ENCODE results near the gene ITPKA. TPM values are rescaled to one million over a fixed set of nuclear protein-coding genes. Genes with fewer than 3 reads are reported as not detected.
"Not testable (repeated sequence)": the region's sequence is repeated elsewhere in the genome, so short reads cannot be mapped to it uniquely, and the experiment has no call there.

Gene ITPKA
- total and polyA plus RNA-seq, 2 experiments from 2014 or later: 0.14 to 0.43 TPM

- WGBS, 2 experiments (ENCODE audit: low coverage in 1 of 2, low lambda C conversion rate in 2 of 2, missing lambda C conversion rate in 2 of 2): 90 to 93% methylated on average over 8 of the region's 8 CpGs
- H3K79me2 ChIP-seq (ENCODE audit: insufficient read depth): 0 out of 2 replicates have a peak, but pooled peaks cover 14% of the 10 kb centered on the region
- H3K9me2 ChIP-seq (ENCODE audit: insufficient read depth): no peaks in the 10 kb centered on the region
- H3K4me1 ChIP-seq (ENCODE audit: insufficient read depth): no peaks in the 10 kb centered on the region
- no peak overlapping the region for H2AFZ ChIP-seq
- no peak overlapping the region for H3K27ac ChIP-seq
- peaks cover 23% of the 10 kb centered on the region for H3K36me3 ChIP-seq (ENCODE audit: low read depth)
- H3K9ac ChIP-seq: no peak overlapping the region
- H3K4me2 ChIP-seq (ENCODE audit: unreplicated experiment): no peak overlapping the region
- no peaks in the 10 kb centered on the region for H3K9me3 ChIP-seq (ENCODE audit: low read depth)
- H3K27me3 ChIP-seq (replicated peaks; ENCODE audit: insufficient read depth): no peaks in the 10 kb centered on the region
- peak; percentile 62 for DNase-seq
- no peak overlapping the region for H3K4me3 ChIP-seq
- TF ChIP-seq EZH2phosphoT487 (IDR thresholded peaks at IDR 0.05; ENCODE audit: insufficient read depth, low read depth): no peak
- TF ChIP-seq EZH2 (IDR thresholded peaks at IDR 0.05; ENCODE audit: insufficient read depth, poor library complexity, severe bottlenecking): no peak
- no peaks in the 10 kb centered on the region for H3F3A ChIP-seq (ENCODE audit: insufficient read depth)
- H4K20me1 ChIP-seq (ENCODE audit: insufficient read depth): no peaks in the 10 kb centered on the region
- in situ Hi-C loops (cut with MboI): no loop called here
Observed at GRCh38 chr15:41465822-41466421, 27.8 kb upstream of the ITPKA start.

DNA sequence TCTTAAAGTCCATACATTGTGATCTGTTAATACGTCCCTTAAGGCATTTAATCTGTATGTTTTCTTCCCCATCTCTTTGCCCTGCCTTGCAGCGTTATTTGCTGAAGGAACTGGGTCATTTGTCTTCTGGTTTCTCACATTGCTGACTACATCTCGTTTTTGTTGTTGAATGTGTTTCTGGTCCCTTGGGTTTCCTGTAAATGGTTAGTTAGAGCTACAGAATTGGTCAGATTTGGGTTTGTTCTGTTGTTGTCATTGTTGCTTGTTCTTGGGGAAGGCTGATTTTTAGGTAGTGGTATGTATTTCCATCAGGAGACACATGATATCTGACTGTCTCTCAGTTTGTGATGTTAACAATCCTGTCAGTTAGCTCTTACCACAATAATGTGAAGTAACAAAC is 27.0 kb upstream of the ITPKA start:
- H3K4me2 ChIP-seq (ENCODE audit: unreplicated experiment): no peak overlapping the region
- no peak overlapping the region for H3K9ac ChIP-seq
- no peaks in the 10 kb centered on the region for H3K9me2 ChIP-seq (ENCODE audit: insufficient read depth)
- H3K36me3 ChIP-seq (ENCODE audit: low read depth): peaks cover 30% of the 10 kb centered on the region
- WGBS, 2 experiments (ENCODE audit: low coverage in 1 of 2, low lambda C conversion rate in 2 of 2, missing lambda C conversion rate in 2 of 2): 91% methylated on average over 3 of the region's 3 CpGs
- H3K9me3 ChIP-seq (ENCODE audit: low read depth): no peaks in the 10 kb centered on the region
- H3K4me3 ChIP-seq: no peak overlapping the region
- H4K20me1 ChIP-seq (ENCODE audit: insufficient read depth): no peaks in the 10 kb centered on the region
- no peaks in the 10 kb centered on the region for H3K4me1 ChIP-seq (ENCODE audit: insufficient read depth)
- TF ChIP-seq EZH2 (IDR thresholded peaks at IDR 0.05; ENCODE audit: insufficient read depth, poor library complexity, severe bottlenecking): no peak
- no peak for TF ChIP-seq EZH2phosphoT487 (IDR thresholded peaks at IDR 0.05; ENCODE audit: insufficient read depth, low read depth)
- no peak overlapping the region for H2AFZ ChIP-seq
- H3K27ac ChIP-seq: no peak overlapping the region
- in situ Hi-C loops (cut with MboI): no loop called here
- DNase-seq: no peak
- H3K27me3 ChIP-seq (replicated peaks; ENCODE audit: insufficient read depth): no peaks in the 10 kb centered on the region
- no peaks in the 10 kb centered on the region for H3F3A ChIP-seq (ENCODE audit: insufficient read depth)
- 0 out of 2 replicates have a peak, but pooled peaks cover 14% of the 10 kb centered on the region for H3K79me2 ChIP-seq (ENCODE audit: insufficient read depth)

GRCh38 chr15:41469644-41470043 is 24.0 kb upstream of the ITPKA start:
- H3K4me1 ChIP-seq (ENCODE audit: insufficient read depth); H4K20me1 ChIP-seq (ENCODE audit: insufficient read depth); H3K9me3 ChIP-seq (ENCODE audit: low read depth); in situ Hi-C loops (cut with MboI); DNase-seq; H3K27me3 ChIP-seq (replicated peaks; ENCODE audit: insufficient read depth); H3K4me2 ChIP-seq (ENCODE audit: unreplicated experiment); H3K79me2 ChIP-seq (ENCODE audit: insufficient read depth); H3K9ac ChIP-seq; H3K27ac ChIP-seq; H3F3A ChIP-seq (ENCODE audit: insufficient read depth); H3K4me3 ChIP-seq; H2AFZ ChIP-seq; H3K9me2 ChIP-seq (ENCODE audit: insufficient read depth): not testable (repeated sequence)
- WGBS, 2 experiments (ENCODE audit: low coverage in 1 of 2, low lambda C conversion rate in 2 of 2, missing lambda C conversion rate in 2 of 2): 96% methylated on average over 6 of the region's 6 CpGs
- H3K36me3 ChIP-seq (ENCODE audit: low read depth): peaks cover 31% of the 10 kb centered on the region

DNA sequence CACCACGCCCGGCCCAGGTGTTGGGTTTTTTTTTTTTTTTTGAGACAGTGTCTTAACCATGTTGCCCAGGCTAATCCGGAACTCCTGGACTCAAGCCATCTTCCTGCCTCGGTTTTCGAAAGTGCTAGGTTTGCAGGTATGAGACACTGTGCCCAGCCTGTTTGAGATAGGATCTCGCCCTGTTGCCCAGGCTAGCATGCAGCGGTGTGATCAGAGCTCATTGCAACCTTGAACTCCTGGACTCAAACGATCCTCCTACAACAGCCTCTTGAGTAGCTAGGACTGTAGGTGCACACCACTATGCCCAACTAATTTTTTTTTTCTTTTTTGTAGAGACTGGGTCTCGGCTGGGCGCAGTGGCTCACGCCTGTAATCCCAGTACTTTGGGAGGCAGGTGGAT is 20.3 kb upstream of the ITPKA start:
- in situ Hi-C loops (cut with MboI): no loop called here

DNA sequence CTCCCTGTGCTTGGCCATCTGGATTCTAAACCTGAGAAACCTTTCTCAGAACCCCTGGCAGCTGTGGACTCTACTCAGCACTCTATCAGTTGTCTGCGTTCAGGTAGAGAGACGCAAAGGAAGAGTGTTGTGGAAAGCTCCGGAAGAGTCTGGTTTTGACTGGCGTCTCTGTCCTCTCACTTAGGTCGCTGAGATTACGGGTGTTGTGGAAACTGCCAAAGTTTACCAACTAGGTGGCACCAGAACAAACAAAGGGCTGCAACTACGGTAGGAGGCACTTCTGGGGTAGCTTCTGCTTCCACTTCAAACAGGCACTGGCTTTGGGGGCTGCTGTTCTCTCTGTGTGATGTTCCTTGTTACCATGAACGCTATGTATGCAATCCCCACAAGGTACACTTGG is 19.2 kb upstream of the ITPKA start:
- no peak overlapping the region for H3K9ac ChIP-seq
- H3K4me2 ChIP-seq (ENCODE audit: unreplicated experiment): no peak overlapping the region
- H2AFZ ChIP-seq: no peak overlapping the region
- no peaks in the 10 kb centered on the region for H3K79me2 ChIP-seq (ENCODE audit: insufficient read depth)
- in situ Hi-C loops (cut with MboI): no loop called here
- H3K4me3 ChIP-seq: no peak overlapping the region
- TF ChIP-seq EZH2phosphoT487 (IDR thresholded peaks at IDR 0.05; ENCODE audit: insufficient read depth, low read depth) (no peak), EZH2 (IDR thresholded peaks at IDR 0.05; ENCODE audit: insufficient read depth, poor library complexity, severe bottlenecking) (no peak)
- H3K27me3 ChIP-seq (replicated peaks; ENCODE audit: insufficient read depth): no peaks in the 10 kb centered on the region
- H3F3A ChIP-seq (ENCODE audit: insufficient read depth): no peaks in the 10 kb centered on the region
- no peaks in the 10 kb centered on the region for H3K4me1 ChIP-seq (ENCODE audit: insufficient read depth)
- no peak overlapping the region for H3K27ac ChIP-seq
- no peaks in the 10 kb centered on the region for H3K9me3 ChIP-seq (ENCODE audit: low read depth)
- DNase-seq: no peak
- WGBS, 2 experiments (ENCODE audit: low coverage in 1 of 2, low lambda C conversion rate in 2 of 2, missing lambda C conversion rate in 2 of 2): 79 to 80% methylated on average over 8 of the region's 8 CpGs
- H4K20me1 ChIP-seq (ENCODE audit: insufficient read depth): no peaks in the 10 kb centered on the region
- peaks cover 65% of the 10 kb centered on the region for H3K36me3 ChIP-seq (ENCODE audit: low read depth)
- no peaks in the 10 kb centered on the region for H3K9me2 ChIP-seq (ENCODE audit: insufficient read depth)

More for the DNA sequence above, 20.3 kb upstream of the ITPKA start:
- Histone ChIP-seq H3K9me3 (ENCODE audit: low read depth) (no peaks in the 10 kb centered on the region), H3K4me2 (ENCODE audit: unreplicated experiment) (no peak overlapping the region), H3K9ac (no peak overlapping the region), H2AFZ (no peak overlapping the region), H3K4me1 (ENCODE audit: insufficient read depth) (no peaks in the 10 kb centered on the region), H4K20me1 (ENCODE audit: insufficient read depth) (no peaks in the 10 kb centered on the region), H3K27me3 (replicated peaks; ENCODE audit: insufficient read depth) (no peaks in the 10 kb centered on the region), H3K4me3 (no peak overlapping the region), H3K9me2 (ENCODE audit: insufficient read depth) (no peaks in the 10 kb centered on the region), H3K27ac (no peak overlapping the region), H3K79me2 (ENCODE audit: insufficient read depth) (no peaks in the 10 kb centered on the region), H3K36me3 (ENCODE audit: low read depth) (peaks cover 55% of the 10 kb centered on the region), H3F3A (ENCODE audit: insufficient read depth) (no peaks in the 10 kb centered on the region)
- no peak for TF ChIP-seq EZH2 (IDR thresholded peaks at IDR 0.05; ENCODE audit: insufficient read depth, poor library complexity, severe bottlenecking)
- no peak for TF ChIP-seq EZH2phosphoT487 (IDR thresholded peaks at IDR 0.05; ENCODE audit: insufficient read depth, low read depth)
- 97 to 99% methylated on average over 11 of the region's 11 CpGs for WGBS, 2 experiments (ENCODE audit: low coverage in 1 of 2, low lambda C conversion rate in 2 of 2, missing lambda C conversion rate in 2 of 2)
- no peak for DNase-seq
